GM19468 (cell line): ENCODE measurements around the gene FRRS1.
"Not testable (repeated sequence)": the region's sequence is repeated elsewhere in the genome, so short reads cannot be mapped to it uniquely, and the experiment has no call there.

ENCODE experiments used
- ATAC-seq: cut with Tn5 transposase; IDR thresholded peaks from one replicate; pipeline ENCODE4 v1.9.1; 2021; ENCODE audit warnings: mild to moderate bottlenecking, moderate library complexity, moderate number of reproducible peaks; ENCODE audit not compliant: unreplicated experiment; ENCODE audit errors: extremely low read depth

FRRS1 gene, protein sequence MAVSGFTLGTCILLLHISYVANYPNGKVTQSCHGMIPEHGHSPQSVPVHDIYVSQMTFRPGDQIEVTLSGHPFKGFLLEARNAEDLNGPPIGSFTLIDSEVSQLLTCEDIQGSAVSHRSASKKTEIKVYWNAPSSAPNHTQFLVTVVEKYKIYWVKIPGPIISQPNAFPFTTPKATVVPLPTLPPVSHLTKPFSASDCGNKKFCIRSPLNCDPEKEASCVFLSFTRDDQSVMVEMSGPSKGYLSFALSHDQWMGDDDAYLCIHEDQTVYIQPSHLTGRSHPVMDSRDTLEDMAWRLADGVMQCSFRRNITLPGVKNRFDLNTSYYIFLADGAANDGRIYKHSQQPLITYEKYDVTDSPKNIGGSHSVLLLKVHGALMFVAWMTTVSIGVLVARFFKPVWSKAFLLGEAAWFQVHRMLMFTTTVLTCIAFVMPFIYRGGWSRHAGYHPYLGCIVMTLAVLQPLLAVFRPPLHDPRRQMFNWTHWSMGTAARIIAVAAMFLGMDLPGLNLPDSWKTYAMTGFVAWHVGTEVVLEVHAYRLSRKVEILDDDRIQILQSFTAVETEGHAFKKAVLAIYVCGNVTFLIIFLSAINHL

GRCh38 chr1:99766378-99766800, at the start of gene FRRS1:
FRRS1 (minus strand) TSS chr1:99766635; CDS start chr1:99748768, 17,867 bp downstream.
- ATAC-seq: peak; percentile 91

DNA sequence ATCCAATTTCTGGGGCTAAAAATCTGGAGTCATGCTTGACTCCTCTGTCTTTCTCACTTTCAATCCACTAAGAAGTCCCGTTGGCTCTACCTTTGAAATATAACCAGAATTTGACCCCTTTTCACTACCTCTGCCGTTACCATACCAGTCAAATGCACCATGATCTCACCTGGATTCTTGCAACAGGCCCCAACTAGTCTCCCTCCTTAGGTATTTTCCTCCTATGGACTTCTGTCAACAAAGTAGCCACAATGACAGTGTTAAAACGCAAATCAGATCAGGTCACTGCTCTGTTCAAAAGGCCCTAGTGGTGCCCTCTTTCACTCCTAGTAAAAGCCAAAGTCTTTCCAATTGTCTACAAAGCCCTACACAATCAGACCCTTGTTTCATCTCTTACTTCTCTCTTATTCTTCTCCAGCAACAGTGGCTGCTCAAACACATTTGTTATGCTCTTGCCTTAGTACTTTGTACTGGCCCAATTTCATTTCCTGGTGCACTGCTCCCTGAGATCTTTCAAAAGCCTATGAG, 48.0 kb upstream of the FRRS1 start:
- no peak for ATAC-seq

GRCh38 chr1:99811747-99812146, 45.3 kb upstream of the FRRS1 start:
- ATAC-seq: no peak

GRCh38 chr1:99811075-99811474, 44.6 kb upstream of the FRRS1 start:
- no peak for ATAC-seq

- ATAC-seq: peak; percentile 55
Observed at GRCh38 chr1:99808391-99809115, 42.1 kb upstream of the FRRS1 start.

- no peak for ATAC-seq
Observed at GRCh38 chr1:99806882-99807281, 40.4 kb upstream of the FRRS1 start.

- ATAC-seq: no peak
Observed at GRCh38 chr1:99801584-99801983, 35.1 kb upstream of the FRRS1 start.

GRCh38 chr1:99793861-99794260, 27.4 kb upstream of the FRRS1 start:
- not testable (repeated sequence) for ATAC-seq

DNA sequence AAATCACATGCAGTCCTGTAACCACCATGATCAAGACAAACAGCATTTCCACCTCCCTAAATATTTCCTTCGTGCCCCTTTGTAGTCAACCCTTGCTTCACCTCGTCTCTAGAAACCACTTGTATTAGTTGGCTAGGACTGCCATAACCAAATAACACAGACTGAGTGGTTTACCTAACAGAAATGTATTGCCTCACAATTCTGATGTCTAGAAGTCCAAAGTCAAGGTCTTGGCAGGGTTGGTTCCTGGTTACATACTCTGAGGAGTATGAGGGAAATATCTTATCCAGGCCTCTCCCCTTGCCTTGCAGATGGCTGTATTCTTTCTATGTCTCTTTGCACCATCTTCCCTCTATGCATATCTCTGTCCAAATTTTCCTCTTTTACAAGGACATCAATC, 23.3 kb upstream of the FRRS1 start:
- ATAC-seq: no peak

GRCh38 chr1:99788896-99789295, 22.5 kb upstream of the FRRS1 start:
- ATAC-seq: no peak

- ATAC-seq: peak; percentile 42
Observed at GRCh38 chr1:99786751-99787501, 20.5 kb upstream of the FRRS1 start.

GRCh38 chr1:99784809-99785255, 18.4 kb upstream of the FRRS1 start:
- ATAC-seq: no peak

DNA sequence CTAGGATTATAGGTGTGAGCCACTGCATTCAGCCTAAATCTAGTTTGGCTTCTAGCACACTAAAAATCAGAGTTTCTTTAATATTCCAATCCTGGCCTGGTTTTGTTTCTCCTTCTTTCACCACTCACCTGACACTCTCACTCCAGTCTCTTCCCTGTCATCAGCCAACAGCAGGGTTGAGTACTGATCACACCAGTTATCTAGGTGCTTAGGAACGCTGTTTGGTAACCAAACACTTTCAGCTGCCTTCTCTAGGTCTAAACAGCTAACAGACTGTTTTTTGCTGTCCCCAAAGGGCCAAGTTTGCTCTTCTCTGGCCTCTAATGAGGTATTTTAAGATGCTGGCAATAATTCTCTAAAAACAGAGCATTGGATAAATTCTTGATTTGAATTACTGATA, 17.7 kb upstream of the FRRS1 start:
- no peak for ATAC-seq

DNA sequence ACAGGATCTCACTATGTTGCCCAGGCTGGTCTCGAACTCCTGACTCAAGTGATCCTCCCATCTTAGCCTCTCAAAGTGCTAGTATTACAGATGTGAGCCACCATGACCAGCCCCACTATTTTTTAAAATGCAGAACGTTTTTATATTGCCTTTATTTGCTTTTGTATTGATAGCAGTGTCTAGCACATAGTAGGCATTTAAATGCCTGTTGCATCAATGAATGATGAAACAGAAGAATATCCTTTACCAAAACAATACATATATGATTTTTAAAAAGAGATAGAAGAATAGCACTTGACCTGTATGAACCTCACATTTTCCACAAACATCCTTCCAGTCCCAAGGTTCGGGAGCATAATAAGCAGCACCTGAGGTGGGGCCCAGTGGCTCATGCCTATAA, 16.5 kb upstream of the FRRS1 start:
- ATAC-seq: no peak

GRCh38 chr1:99782397-99782796, 16.0 kb upstream of the FRRS1 start:
- ATAC-seq: no peak

DNA sequence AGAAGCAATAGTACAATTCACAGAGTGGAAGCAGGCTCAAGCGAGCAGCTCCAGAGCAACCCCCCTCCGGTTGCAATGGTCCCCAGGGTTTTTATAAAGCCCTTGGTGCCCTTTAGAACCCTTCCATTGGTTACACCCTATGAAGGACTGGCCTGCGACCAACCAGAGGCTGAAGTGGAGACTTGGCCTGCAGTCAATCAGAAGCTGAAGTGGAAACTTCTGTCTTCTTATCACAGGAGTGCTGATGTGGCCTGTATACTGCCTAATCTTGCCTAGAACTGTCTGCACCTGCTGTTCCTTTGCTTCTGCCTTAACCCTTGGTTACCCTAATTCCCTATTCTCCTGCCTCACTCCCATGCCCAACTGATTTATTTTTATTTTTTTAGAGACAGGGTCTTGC, 15.4 kb upstream of the FRRS1 start:
- no peak for ATAC-seq

DNA sequence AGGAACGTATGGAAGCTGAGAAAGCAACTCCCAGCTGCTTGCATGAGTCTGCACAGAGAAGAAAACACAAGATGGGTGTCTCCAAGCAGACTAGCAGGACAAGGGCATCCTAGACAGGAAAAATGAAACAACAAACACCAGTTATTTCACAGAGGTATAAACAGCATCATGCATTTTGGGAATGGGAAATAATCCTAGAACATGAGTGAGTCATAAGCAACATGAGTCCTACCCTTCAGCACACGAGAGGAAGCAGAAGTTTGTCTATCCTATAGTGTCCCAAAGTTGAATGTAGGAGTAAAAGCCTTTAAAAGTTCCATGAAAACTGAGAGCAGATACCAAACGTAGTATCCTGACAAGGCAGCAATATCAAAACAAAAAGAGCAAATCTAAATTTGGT, 11.3 kb upstream of the FRRS1 start:
- ATAC-seq: no peak

DNA sequence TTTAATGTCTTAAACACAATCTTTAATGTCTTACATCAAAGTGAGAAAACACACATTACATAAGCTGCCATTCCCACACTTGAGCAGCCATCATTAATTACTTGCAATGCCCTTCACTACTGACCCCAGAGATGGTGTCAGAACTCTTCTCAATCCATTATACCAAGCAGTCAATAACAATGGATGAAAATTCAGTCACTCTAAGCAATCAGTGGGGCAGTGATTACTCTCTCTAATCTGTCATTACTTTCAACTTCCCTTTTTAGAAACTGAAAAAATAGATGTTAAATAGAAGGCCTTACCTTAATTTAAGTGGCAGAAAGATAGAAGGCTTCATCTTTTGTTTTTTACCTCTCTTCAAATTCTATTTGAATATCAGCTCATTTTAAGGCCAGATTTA, 9.7 kb upstream of the FRRS1 start:
- ATAC-seq: no peak

- no peak for ATAC-seq
Observed at GRCh38 chr1:99772809-99773208, 6.4 kb upstream of the FRRS1 start.

GRCh38 chr1:99771513-99771918, 5.1 kb upstream of the FRRS1 start:
- no peak for ATAC-seq
